GM23338 (cell line): Measurements from ENCODE around the gene RFX7. TPM values are rescaled to one million over a fixed set of nuclear protein-coding genes. Genes with fewer than 3 reads are reported as not detected.

Experiments used
- ATAC-seq: fragments of 200-7000 bp; cut with Tn5 transposase; 3 replicates; pipeline ENCODE4 v1.9.1; 2020
- DNase-seq: peaks from one replicate; pipeline ENCODE4 v3.0.0-alpha.2; 2015; ENCODE audit warnings: low spot score
- H2AFZ ChIP-seq: fragments of 200-600 bp; sonication (generic); 2 replicates; pipeline ENCODE4 v1.8.0; 2016; ENCODE audit warnings: antibody characterized with exemption, mild to moderate bottlenecking, moderate library complexity
- H3F3A ChIP-seq: fragments of 200-600 bp; sonication (generic); replicated peaks from 2 replicates; pipeline ENCODE4 v1.8.0; 2017; ENCODE audit warnings: antibody characterized with exemption, mixed run types, low read depth
- H3K27ac ChIP-seq: fragments of 200-600 bp; sonication (generic); 2 replicates; pipeline ENCODE4 v1.6.1; 2016; ENCODE audit warnings: low read depth
- H3K27me3 ChIP-seq: fragments of 200-600 bp; sonication (generic); 2 replicates; pipeline ENCODE4 v1.8.0; 2016; ENCODE audit warnings: mild to moderate bottlenecking, mixed run types, moderate library complexity; ENCODE audit not compliant: insufficient read depth
- H3K36me3 ChIP-seq: fragments of 200-600 bp; sonication (generic); 2 replicates; pipeline ENCODE4 v1.8.0; 2016; ENCODE audit warnings: mild to moderate bottlenecking; ENCODE audit not compliant: insufficient read depth
- H3K4me1 ChIP-seq: fragments of 200-600 bp; sonication (generic); 2 replicates; pipeline ENCODE4 v1.8.0; 2016; ENCODE audit warnings: mild to moderate bottlenecking, moderate library complexity; ENCODE audit not compliant: insufficient read depth
- H3K4me2 ChIP-seq: fragments of 200-600 bp; sonication (generic); 2 replicates; pipeline ENCODE4 v1.7.1; 2017; ENCODE audit warnings: mixed run types
- H3K4me3 ChIP-seq: fragments of 200-600 bp; sonication (generic); 2 replicates; pipeline ENCODE4 v1.6.1; 2016; ENCODE audit warnings: mixed run types
- H3K79me2 ChIP-seq: fragments of 200-600 bp; sonication (generic); replicated peaks from 2 replicates; pipeline ENCODE4 v1.8.0; 2017; ENCODE audit warnings: mild to moderate bottlenecking; ENCODE audit not compliant: insufficient read depth
- H3K9me2 ChIP-seq: fragments of 200-600 bp; sonication (generic); 2 replicates; pipeline ENCODE4 v1.8.0; 2017; ENCODE audit not compliant: insufficient read depth
- H4K20me1 ChIP-seq: fragments of 200-600 bp; sonication (generic); replicated peaks from 2 replicates; pipeline ENCODE4 v1.8.0; 2017; ENCODE audit warnings: mild to moderate bottlenecking; ENCODE audit not compliant: insufficient read depth
- H3K27ac Mint-ChIP-seq: 2 replicates; pipeline ENCODE4 v1.8.0; 2020; ENCODE audit warnings: inconsistent platforms, mild to moderate bottlenecking, moderate library complexity, mixed read lengths
- H3K27me3 Mint-ChIP-seq: 3 replicates; pipeline ENCODE4 v1.8.0; 2022; ENCODE audit warnings: low read depth, mild to moderate bottlenecking, moderate library complexity, mixed read lengths, inconsistent platforms; ENCODE audit not compliant: insufficient read depth, poor library complexity
- H3K36me3 Mint-ChIP-seq: 3 replicates; pipeline ENCODE4 v1.8.0; 2021; ENCODE audit warnings: low read depth, mild to moderate bottlenecking, inconsistent platforms, moderate library complexity, mixed read lengths
- H3K4me1 Mint-ChIP-seq: 3 replicates; pipeline ENCODE4 v1.8.0; 2020; ENCODE audit warnings: mild to moderate bottlenecking, inconsistent platforms, mixed read lengths
- H3K4me3 Mint-ChIP-seq: 3 replicates; pipeline ENCODE4 v1.8.0; 2021; ENCODE audit warnings: moderate library complexity, mild to moderate bottlenecking, inconsistent platforms, mixed read lengths
- H3K9me3 Mint-ChIP-seq: 3 replicates; pipeline ENCODE4 v1.8.0; 2020; ENCODE audit warnings: moderate library complexity, mild to moderate bottlenecking, inconsistent platforms, mixed read lengths
- CREB1 ChIP-seq: fragments of 250-450 bp; sonication (Bioruptor Pico); IDR thresholded peaks from 2 replicates; pipeline ENCODE4 v1.5.0; 2020; ENCODE audit warnings: low read depth, mild to moderate bottlenecking, moderate library complexity
- ETS1 ChIP-seq: IDR thresholded peaks from 2 replicates; pipeline ENCODE4 v1.6.1; 2016; ENCODE audit warnings: antibody characterized with exemption
- EZH2 ChIP-seq: fragments of 200-600 bp; sonication (generic); IDR thresholded peaks from one replicate; pipeline ENCODE4 v1.8.0; 2017; ENCODE audit warnings: antibody characterized with exemption, mild to moderate bottlenecking, low read depth; ENCODE audit not compliant: unreplicated experiment
- EZH2phosphoT487 ChIP-seq: fragments of 200-600 bp; sonication (generic); IDR thresholded peaks from one replicate; pipeline ENCODE4 v1.8.1; 2018; ENCODE audit warnings: antibody characterized with exemption; ENCODE audit not compliant: unreplicated experiment
- JUNB ChIP-seq: IDR thresholded peaks from one replicate; pipeline ENCODE4 v1.6.1; 2016; ENCODE audit warnings: antibody characterized with exemption; ENCODE audit not compliant: unreplicated experiment
- NANOG ChIP-seq: IDR thresholded peaks from 2 replicates; pipeline ENCODE4 v1.6.1; 2016; ENCODE audit warnings: antibody characterized with exemption, borderline replicate concordance
- POLR2AphosphoS5 ChIP-seq: IDR thresholded peaks from 2 replicates; pipeline ENCODE4 v1.6.1; 2016; ENCODE audit warnings: antibody characterized with exemption, low read depth
- REST ChIP-seq: IDR thresholded peaks from one replicate; pipeline ENCODE4 v1.6.1; 2018; ENCODE audit warnings: antibody characterized with exemption; ENCODE audit not compliant: unreplicated experiment
- STAT1 ChIP-seq: IDR thresholded peaks from one replicate; pipeline ENCODE4 v1.6.1; 2016; ENCODE audit warnings: antibody characterized with exemption; ENCODE audit not compliant: unreplicated experiment
- ZNF114 ChIP-seq: fragments of 250-450 bp; sonication (Bioruptor Pico); IDR thresholded peaks from 2 replicates; pipeline ENCODE4 v1.5.0; 2020; ENCODE audit warnings: mild to moderate bottlenecking, moderate library complexity
- ZNF331 ChIP-seq: fragments of 250-450 bp; sonication (Bioruptor Pico); IDR thresholded peaks from 2 replicates; pipeline ENCODE4 v1.5.0; 2020; ENCODE audit warnings: low read depth, mild to moderate bottlenecking, moderate library complexity
- polyA plus RNA-seq: library from polyadenylated mRNA; unstranded; fragments of >200 nt; fragmentation: Nextera tagmentation; extraction: Ambion mirVana; gene quantifications from 2 replicates; pipeline ENCODE4 v1.2.1, GENCODE V29; 2016
- total RNA-seq: library from RNA; depleted of rRNA; stranded (reverse); fragments of >200 nt; shearing (Covaris generic); gene quantifications from 2 replicates; pipeline ENCODE4 v1.2.3, GENCODE V29; 2014
- TF ChIP-seq, protein P1 (sequence below): fragments of 250-450 bp; sonication (Bioruptor Pico); IDR thresholded peaks from 2 replicates; pipeline ENCODE4 v1.5.0; 2020; ENCODE audit warnings: mild to moderate bottlenecking, moderate library complexity
- TF ChIP-seq, protein P2 (sequence below), 2 experiments: fragments of 200-600 bp in 1 of 2; sonication (generic) in 1 of 2; conservative IDR thresholded peaks; 2 replicates each; pipeline versions ENCODE4 v1.5.1 to v1.6.1; 2016 to 2017; ENCODE audit warnings: antibody characterized with exemption in 2 of 2, low read depth in 2 of 2, mild to moderate bottlenecking in 2 of 2, moderate library complexity in 1 of 2

The RFX7 gene
- total and polyA plus RNA-seq, 2 experiments from 2014 or later, result 17.6 to 33.6 TPM

- no peak overlapping the region for H2AFZ ChIP-seq
- no peaks in the 10 kb centered on the region for H3F3A ChIP-seq
- no peak overlapping the region for H3K27ac ChIP-seq
- ATAC-seq (no peak), DNase-seq (no peak)
- no peaks in the 10 kb centered on the region for H3K27me3 ChIP-seq
- no peak overlapping the region for H3K4me2 ChIP-seq
- H3K79me2 ChIP-seq, result peaks cover 99% of the 10 kb centered on the region
- peaks cover 18% of the 10 kb centered on the region; the same call in 1 of the 2 replicates for H4K20me1 ChIP-seq
- Mint-ChIP-seq H3K4me1 (peaks cover 23% of the 10 kb centered on the region), H3K27me3 (no peaks in the 10 kb centered on the region), H3K36me3 (no peaks in the 10 kb centered on the region), H3K9me3 (no peaks in the 10 kb centered on the region), H3K27ac (no peak overlapping the region), H3K4me3 (no peak overlapping the region)
- H3K9me2 ChIP-seq, result no peaks in the 10 kb centered on the region
- no peak overlapping the region for H3K4me3 ChIP-seq
- no peak for TF ChIP-seq POLR2AphosphoS5
- TF ChIP-seq JUNB, result no peak
- TF ChIP-seq STAT1, result no peak
- TF ChIP-seq EZH2phosphoT487, result no peak
- TF ChIP-seq EZH2, result no peak
- no peak for TF ChIP-seq ETS1
- TF ChIP-seq NANOG, result no peak
- no peak for TF ChIP-seq CREB1 (CRISPR knock-in tag)
- no peak for TF ChIP-seq ZNF114 (CRISPR knock-in tag)
- TF ChIP-seq, protein P1, sequence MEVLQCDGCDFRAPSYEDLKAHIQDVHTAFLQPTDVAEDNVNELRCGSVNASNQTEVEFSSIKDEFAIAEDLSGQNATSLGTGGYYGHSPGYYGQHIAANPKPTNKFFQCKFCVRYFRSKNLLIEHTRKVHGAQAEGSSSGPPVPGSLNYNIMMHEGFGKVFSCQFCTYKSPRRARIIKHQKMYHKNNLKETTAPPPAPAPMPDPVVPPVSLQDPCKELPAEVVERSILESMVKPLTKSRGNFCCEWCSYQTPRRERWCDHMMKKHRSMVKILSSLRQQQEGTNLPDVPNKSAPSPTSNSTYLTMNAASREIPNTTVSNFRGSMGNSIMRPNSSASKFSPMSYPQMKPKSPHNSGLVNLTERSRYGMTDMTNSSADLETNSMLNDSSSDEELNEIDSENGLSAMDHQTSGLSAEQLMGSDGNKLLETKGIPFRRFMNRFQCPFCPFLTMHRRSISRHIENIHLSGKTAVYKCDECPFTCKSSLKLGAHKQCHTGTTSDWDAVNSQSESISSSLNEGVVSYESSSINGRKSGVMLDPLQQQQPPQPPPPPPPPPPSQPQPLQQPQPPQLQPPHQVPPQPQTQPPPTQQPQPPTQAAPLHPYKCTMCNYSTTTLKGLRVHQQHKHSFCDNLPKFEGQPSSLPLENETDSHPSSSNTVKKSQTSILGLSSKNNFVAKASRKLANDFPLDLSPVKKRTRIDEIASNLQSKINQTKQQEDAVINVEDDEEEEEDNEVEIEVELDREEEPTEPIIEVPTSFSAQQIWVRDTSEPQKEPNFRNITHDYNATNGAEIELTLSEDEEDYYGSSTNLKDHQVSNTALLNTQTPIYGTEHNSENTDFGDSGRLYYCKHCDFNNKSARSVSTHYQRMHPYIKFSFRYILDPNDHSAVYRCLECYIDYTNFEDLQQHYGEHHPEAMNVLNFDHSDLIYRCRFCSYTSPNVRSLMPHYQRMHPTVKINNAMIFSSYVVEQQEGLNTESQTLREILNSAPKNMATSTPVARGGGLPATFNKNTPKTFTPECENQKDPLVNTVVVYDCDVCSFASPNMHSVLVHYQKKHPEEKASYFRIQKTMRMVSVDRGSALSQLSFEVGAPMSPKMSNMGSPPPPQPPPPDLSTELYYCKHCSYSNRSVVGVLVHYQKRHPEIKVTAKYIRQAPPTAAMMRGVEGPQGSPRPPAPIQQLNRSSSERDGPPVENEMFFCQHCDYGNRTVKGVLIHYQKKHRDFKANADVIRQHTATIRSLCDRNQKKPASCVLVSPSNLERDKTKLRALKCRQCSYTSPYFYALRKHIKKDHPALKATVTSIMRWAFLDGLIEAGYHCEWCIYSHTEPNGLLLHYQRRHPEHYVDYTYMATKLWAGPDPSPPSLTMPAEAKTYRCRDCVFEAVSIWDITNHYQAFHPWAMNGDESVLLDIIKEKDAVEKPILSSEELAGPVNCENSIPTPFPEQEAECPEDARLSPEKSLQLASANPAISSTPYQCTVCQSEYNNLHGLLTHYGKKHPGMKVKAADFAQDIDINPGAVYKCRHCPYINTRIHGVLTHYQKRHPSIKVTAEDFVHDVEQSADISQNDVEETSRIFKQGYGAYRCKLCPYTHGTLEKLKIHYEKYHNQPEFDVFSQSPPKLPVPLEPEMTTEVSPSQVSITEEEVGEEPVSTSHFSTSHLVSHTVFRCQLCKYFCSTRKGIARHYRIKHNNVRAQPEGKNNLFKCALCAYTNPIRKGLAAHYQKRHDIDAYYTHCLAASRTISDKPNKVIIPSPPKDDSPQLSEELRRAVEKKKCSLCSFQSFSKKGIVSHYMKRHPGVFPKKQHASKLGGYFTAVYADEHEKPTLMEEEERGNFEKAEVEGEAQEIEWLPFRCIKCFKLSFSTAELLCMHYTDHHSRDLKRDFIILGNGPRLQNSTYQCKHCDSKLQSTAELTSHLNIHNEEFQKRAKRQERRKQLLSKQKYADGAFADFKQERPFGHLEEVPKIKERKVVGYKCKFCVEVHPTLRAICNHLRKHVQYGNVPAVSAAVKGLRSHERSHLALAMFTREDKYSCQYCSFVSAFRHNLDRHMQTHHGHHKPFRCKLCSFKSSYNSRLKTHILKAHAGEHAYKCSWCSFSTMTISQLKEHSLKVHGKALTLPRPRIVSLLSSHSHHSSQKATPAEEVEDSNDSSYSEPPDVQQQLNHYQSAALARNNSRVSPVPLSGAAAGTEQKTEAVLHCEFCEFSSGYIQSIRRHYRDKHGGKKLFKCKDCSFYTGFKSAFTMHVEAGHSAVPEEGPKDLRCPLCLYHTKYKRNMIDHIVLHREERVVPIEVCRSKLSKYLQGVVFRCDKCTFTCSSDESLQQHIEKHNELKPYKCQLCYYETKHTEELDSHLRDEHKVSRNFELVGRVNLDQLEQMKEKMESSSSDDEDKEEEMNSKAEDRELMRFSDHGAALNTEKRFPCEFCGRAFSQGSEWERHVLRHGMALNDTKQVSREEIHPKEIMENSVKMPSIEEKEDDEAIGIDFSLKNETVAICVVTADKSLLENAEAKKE (CRISPR knock-in tag), result no peak
- TF ChIP-seq REST, result no peak
- no peak for TF ChIP-seq ZNF331
- TF ChIP-seq, protein P2, sequence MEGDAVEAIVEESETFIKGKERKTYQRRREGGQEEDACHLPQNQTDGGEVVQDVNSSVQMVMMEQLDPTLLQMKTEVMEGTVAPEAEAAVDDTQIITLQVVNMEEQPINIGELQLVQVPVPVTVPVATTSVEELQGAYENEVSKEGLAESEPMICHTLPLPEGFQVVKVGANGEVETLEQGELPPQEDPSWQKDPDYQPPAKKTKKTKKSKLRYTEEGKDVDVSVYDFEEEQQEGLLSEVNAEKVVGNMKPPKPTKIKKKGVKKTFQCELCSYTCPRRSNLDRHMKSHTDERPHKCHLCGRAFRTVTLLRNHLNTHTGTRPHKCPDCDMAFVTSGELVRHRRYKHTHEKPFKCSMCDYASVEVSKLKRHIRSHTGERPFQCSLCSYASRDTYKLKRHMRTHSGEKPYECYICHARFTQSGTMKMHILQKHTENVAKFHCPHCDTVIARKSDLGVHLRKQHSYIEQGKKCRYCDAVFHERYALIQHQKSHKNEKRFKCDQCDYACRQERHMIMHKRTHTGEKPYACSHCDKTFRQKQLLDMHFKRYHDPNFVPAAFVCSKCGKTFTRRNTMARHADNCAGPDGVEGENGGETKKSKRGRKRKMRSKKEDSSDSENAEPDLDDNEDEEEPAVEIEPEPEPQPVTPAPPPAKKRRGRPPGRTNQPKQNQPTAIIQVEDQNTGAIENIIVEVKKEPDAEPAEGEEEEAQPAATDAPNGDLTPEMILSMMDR (conservative IDR thresholded peaks at IDR 0.05; ENCODE audit: low read depth in 2 of 2), result no peak
- H3K4me1 ChIP-seq, result peaks cover 20% of the 10 kb centered on the region; the same call in 1 of the 2 replicates
- H3K36me3 ChIP-seq, result no peaks in the 10 kb centered on the region
These were observed 78.4 kb downstream of the RFX7 start for GRCh38 chr15:56165234-56165633.
